GM18951 (cell line): ENCODE results near the gene CCHCR1.
"Not testable (repeated sequence)": the region's sequence is repeated elsewhere in the genome, so short reads cannot be mapped to it uniquely, and the experiment has no call there.

Experiments used
- POLR2A ChIP-seq: IDR thresholded peaks from 4 replicates; pipeline ENCODE4 v1.6.1; 2011; ENCODE audit warnings: mild to moderate bottlenecking; ENCODE audit not compliant: insufficient read length, insufficient read depth; ENCODE audit errors: extremely low read depth
- in situ Hi-C: fragments of 300-500 bp; cut with MboI; formaldehyde crosslinking; loops from one replicate; pipeline ENCODE4 v1.12.0; 2022; ENCODE audit warnings: low sequenced_read_pairs, mixed read lengths, inconsistent platforms; ENCODE audit not compliant: unreplicated experiment

The CCHCR1 gene

GRCh38 chr6:31193206-31193605 lies 35.6 kb upstream of the CCHCR1 start:
- no peak for TF ChIP-seq POLR2A
- in situ Hi-C loops = loop anchor here (5.0 kb wide), 1 partner anchor 56 kb away; the partner anchor contains the start of gene PSORS1C2

GRCh38 chr6:31192431-31193105 lies 35.0 kb upstream of the CCHCR1 start:
- in situ Hi-C loops = loop anchor here (5.0 kb wide), 1 partner anchor 55 kb away; the partner anchor contains the start of gene PSORS1C2

DNA sequence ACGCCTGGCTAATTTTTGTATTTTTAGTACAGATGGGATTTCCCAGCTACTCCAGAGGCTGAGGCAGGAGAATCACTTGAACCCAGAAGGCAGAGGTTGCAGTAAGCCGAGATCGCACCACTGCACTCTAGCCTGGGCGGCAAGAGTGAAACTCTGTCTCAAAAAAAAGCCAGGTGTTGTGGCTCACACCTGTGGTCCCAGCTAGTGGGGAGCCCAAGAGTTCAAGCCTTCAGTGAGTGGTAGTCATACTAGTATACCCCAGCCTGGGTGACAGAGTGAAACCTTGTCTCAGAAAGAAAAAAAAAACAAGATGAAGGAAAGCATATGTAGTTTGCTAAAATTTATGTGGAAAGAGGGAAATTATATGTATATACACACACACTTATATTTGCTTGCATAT lies 32.9 kb upstream of the CCHCR1 start:
- in situ Hi-C loops = loop anchor here (5.0 kb wide), 1 partner anchor 53 kb away; the partner anchor contains the start of gene PSORS1C2
- TF ChIP-seq POLR2A = no peak

DNA sequence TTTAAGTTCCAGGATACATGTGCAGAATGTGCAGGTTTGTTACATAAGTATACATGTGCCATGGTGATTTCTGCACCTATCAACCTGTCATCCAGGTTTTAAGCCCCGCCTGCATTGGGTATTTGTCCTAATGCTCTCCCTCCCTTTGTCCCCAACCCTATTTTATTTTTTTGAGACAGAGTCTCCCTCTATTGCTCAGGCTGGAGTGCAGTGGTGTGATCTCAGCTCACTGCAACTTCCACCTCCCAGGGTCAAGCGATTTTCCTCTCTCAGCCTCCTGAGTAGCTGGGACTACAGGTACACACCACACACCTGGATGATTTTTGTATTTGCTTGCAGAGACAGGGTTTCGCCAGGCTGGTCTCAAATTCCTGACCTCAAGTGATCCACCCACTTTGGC lies 31.6 kb upstream of the CCHCR1 start:
- in situ Hi-C loops = not testable (repeated sequence)

- in situ Hi-C loops = no loop called here
These were observed 30.2 kb upstream of the CCHCR1 start for GRCh38 chr6:31187780-31188194.

GRCh38 chr6:31186052-31186734 lies 28.6 kb upstream of the CCHCR1 start:
- in situ Hi-C loops = no loop called here
- no peak for TF ChIP-seq POLR2A

More at GRCh38 chr6:31187780-31188194, 30.2 kb upstream of the CCHCR1 start:
- no peak for TF ChIP-seq POLR2A

DNA sequence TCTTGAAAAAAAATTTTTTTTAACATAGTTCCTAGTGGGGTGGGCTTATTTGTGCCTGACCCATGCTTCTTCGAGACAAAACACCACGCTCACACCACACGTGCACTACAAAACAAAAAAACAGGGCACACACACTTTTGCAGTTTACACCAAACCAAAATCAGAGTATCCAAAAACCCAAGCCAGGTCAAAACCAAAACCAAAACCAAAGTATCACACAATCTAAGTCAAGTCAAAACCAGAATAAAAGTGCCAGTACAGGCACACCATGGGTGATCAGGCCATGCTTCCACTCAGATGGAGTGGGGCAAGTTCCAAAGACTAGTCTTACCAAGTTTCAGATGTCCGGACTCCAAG lies 28.1 kb upstream of the CCHCR1 start:
- in situ Hi-C loops = not testable (repeated sequence)

DNA sequence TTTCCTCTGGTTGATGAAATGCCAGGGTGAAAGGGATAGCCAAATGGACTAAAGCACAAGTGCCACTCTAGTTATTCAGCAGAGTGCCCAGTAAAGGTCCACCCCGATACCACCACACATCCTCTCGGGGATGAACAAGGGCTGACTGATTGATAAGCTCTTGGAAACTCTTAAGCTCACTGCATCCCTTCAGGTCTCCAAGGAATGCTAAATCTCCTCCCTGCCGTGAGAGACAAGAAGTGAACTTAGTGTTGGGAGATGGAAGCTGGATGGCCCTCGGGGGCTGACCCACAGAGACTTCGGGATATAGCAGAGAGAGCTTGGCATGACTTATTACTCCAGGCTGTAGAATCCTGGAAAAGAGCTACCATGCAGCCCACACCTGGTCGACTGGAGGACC lies 26.3 kb upstream of the CCHCR1 start:
- in situ Hi-C loops = not testable (repeated sequence)

- in situ Hi-C loops = not testable (repeated sequence)
These were observed 25.7 kb upstream of the CCHCR1 start for GRCh38 chr6:31183287-31183686.

DNA sequence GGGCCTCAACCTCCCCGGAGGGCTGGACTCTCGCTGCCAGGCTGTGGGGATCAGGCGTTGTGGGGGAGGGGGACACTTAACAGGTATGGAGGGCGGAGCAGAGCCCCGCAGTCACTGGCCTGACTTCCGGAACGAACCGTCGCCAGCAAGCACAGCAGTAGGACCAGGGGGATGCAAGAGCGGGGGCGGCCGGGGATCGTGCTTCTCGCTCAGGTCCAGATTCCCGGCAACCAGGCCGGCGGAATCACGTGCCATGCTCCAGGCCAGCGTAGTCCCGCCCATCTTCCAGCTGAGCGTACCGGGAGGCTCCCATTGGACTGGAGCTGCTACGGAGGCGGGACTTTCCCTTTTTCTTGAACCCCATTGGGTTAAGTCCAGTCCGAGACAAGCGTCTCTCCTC lies 22.9 kb upstream of the CCHCR1 start:
- TF ChIP-seq POLR2A = no peak
- in situ Hi-C loops = no loop called here

DNA sequence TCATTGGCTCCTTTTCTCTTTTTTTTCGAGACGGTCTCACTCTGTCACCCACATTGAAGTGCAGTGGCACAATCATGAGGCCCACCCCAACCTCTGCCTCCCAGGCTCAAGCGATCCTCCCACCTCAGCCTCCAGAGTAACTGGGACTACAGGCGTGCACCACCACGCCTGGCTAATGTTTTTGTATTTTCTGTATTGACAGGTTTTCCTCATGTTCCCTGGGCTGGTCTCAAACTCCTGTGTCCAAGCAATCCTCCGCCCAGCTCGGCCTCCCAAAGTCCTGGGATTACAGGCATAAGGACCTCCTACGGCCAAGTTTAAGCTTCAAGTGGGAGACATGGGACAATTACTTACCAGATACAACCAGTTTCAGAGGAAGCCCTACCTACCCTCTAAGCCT lies 22.3 kb upstream of the CCHCR1 start:
- no peak for TF ChIP-seq POLR2A
- in situ Hi-C loops = no loop called here

GRCh38 chr6:31179042-31179386 lies 21.4 kb upstream of the CCHCR1 start:
- no peak for TF ChIP-seq POLR2A
- in situ Hi-C loops = no loop called here

- TF ChIP-seq POLR2A = no peak
- in situ Hi-C loops = no loop called here
These were observed 20.8 kb upstream of the CCHCR1 start for GRCh38 chr6:31178143-31179041.

DNA sequence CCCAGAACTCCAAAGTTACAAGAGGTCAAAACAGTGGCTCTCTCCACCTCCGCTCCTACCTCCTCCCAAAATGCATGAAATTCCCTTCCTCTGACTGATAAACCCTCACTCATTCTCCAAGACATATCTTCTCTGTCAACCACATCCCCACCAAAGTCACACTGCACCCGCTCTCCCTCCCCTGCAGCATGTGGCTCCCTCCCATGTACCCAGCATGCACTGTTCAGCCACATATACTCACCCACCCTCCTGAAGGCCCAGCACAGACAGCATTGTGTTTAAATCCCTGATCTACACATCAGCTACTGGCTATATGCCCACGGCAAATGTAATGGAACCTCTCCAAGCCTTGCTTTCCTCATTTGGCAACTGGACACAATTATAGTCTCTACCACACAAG lies 18.4 kb upstream of the CCHCR1 start:
- no peak for TF ChIP-seq POLR2A
- in situ Hi-C loops = no loop called here
